H1 (cell line): ENCODE data around the gene PSMD12. TPM values are rescaled to one million over a fixed set of nuclear protein-coding genes. Genes with fewer than 3 reads are reported as not detected.

Source experiments
- CTCF ChIA-PET: fragments of 300-600 bp; sonication (Branson Sonifier 250); formaldehyde crosslinking; loops from one replicate; lab custom pipeline; 2021; ENCODE audit not compliant: partially characterized antibody; lab: Charles Lee
- POLR2A ChIA-PET: fragments of 300-600 bp; sonication (Branson Sonifier 250); formaldehyde crosslinking; loops from one replicate; lab custom pipeline; 2021; ENCODE audit warnings: inconsistent platforms; ENCODE audit not compliant: partially characterized antibody; lab: Charles Lee
- DNase-seq, 2 experiments: peaks; one replicate each; pipeline versions ENCODE4 v3.0.0 to v3.0.0-alpha.2; 2010 to 2022; ENCODE audit warnings: low spot score in 2 of 2, low read depth in 1 of 2, mixed read lengths in 1 of 2
- FAIRE-seq: peaks from 2 replicates; lab custom pipeline; 2011; peaks lifted over from hg19 to GRCh38; lab: Jason Lieb, UNC
- H2AFZ ChIP-seq: 2 replicates; pipeline ENCODE4 v1.8.1; 2012; ENCODE audit warnings: low read length, inconsistent platforms
- H2AK5ac ChIP-seq: 2 replicates; pipeline ENCODE4 v1.6.1; 2013; ENCODE audit warnings: low read depth, low read length
- H2BK120ac ChIP-seq: replicated peaks from 2 replicates; pipeline ENCODE3; 2013; ENCODE audit warnings: low read depth, low read length, inconsistent platforms
- H2BK12ac ChIP-seq: 2 replicates; pipeline ENCODE4 v1.6.1; 2013; ENCODE audit warnings: low read depth, low read length
- H2BK15ac ChIP-seq: 2 replicates; pipeline ENCODE4 v1.6.1; 2013; ENCODE audit warnings: low read length
- H2BK20ac ChIP-seq: 2 replicates; pipeline ENCODE4 v1.6.1; 2013; ENCODE audit warnings: low read length
- H2BK5ac ChIP-seq: 2 replicates; pipeline ENCODE4 v1.6.1; 2013; ENCODE audit warnings: low read depth, low read length
- H3K14ac ChIP-seq: 2 replicates; pipeline ENCODE4 v1.6.1; 2013; ENCODE audit warnings: inconsistent platforms; ENCODE audit not compliant: insufficient read length
- H3K18ac ChIP-seq: 2 replicates; pipeline ENCODE4 v1.6.1; 2013; ENCODE audit warnings: low read length; ENCODE audit errors: extremely low read depth
- H3K23ac ChIP-seq: 2 replicates; pipeline ENCODE4 v1.6.1; 2013; ENCODE audit warnings: inconsistent platforms; ENCODE audit not compliant: insufficient read length
- H3K23me2 ChIP-seq: 2 replicates; pipeline ENCODE4 v1.6.1; 2013; ENCODE audit warnings: low read depth, low read length
- H3K27ac ChIP-seq: 2 replicates; pipeline ENCODE4 v1.6.1; 2011; ENCODE audit warnings: low read depth, low read length, inconsistent platforms
- H3K27me3 ChIP-seq, 4 experiments: replicated peaks in 1 of 4; 1 replicate in 1 of 4; 2 replicates in 3 of 4; pipeline versions ENCODE4 v1.6.1 to v1.8.1; 2011 to 2013; ENCODE audit warnings: low read length in 3 of 4, mild to moderate bottlenecking in 3 of 4, inconsistent platforms in 2 of 4, mixed read lengths in 2 of 4, moderate library complexity in 1 of 4; ENCODE audit not compliant: control insufficient read depth in 3 of 4, insufficient read depth in 3 of 4; ENCODE audit errors: extremely low read depth in 1 of 4
- H3K36me3 ChIP-seq, 4 experiments: 2 replicates each; pipeline versions ENCODE4 v1.6.1 to v1.8.1; 2011 to 2013; ENCODE audit warnings: mild to moderate bottlenecking in 4 of 4, low read length in 3 of 4, moderate library complexity in 2 of 4, control low read depth in 1 of 4, inconsistent platforms in 1 of 4; ENCODE audit not compliant: insufficient read depth in 4 of 4, control insufficient read depth in 2 of 4
- H3K4ac ChIP-seq: replicated peaks from 2 replicates; pipeline ENCODE3; 2013; ENCODE audit warnings: low read length, low read depth, mixed read lengths, inconsistent platforms; ENCODE audit not compliant: insufficient read length
- H3K4me1 ChIP-seq, 4 experiments: replicated peaks in 1 of 4; 1 replicate in 1 of 4; 2 replicates in 3 of 4; pipeline versions ENCODE4 v1.6.1 to v1.8.1; 2011 to 2013; ENCODE audit warnings: low read length in 3 of 4, inconsistent platforms in 2 of 4, mixed read lengths in 1 of 4; ENCODE audit not compliant: insufficient read depth in 4 of 4, control insufficient read depth in 3 of 4
- H3K4me2 ChIP-seq, 2 experiments: 2 replicates each; pipeline versions ENCODE4 v1.6.1 to v1.8.1; 2011 to 2013; ENCODE audit warnings: low read depth in 2 of 2, low read length in 2 of 2, control low read depth in 1 of 2, inconsistent platforms in 1 of 2, mild to moderate bottlenecking in 1 of 2; ENCODE audit not compliant: insufficient read depth in 1 of 2
- H3K4me3 ChIP-seq, 4 experiments: fragments of 200-600, 300-600 bp in 1 of 4; sonication (generic), shearing (Covaris generic), sonication (Bioruptor Twin) in 1 of 4; 2 replicates each; pipeline versions ENCODE4 v1.5.1 to v1.8.1; 2011 to 2016; ENCODE audit warnings: low read length in 4 of 4, low read depth in 3 of 4, control low read depth in 2 of 4, inconsistent platforms in 2 of 4, mild to moderate bottlenecking in 2 of 4, mixed read lengths in 1 of 4, moderate library complexity in 1 of 4; ENCODE audit not compliant: insufficient read depth in 2 of 4; ENCODE audit errors: extremely low read depth in 1 of 4
- H3K56ac ChIP-seq: replicated peaks from 2 replicates; pipeline ENCODE3; 2013; ENCODE audit warnings: low read depth, mild to moderate bottlenecking, mixed read lengths, low read length, inconsistent platforms; ENCODE audit not compliant: insufficient read length
- H3K79me1 ChIP-seq: 2 replicates; pipeline ENCODE4 v1.6.1; 2013; ENCODE audit warnings: low read depth, low read length, control low read depth
- H3K79me2 ChIP-seq, 2 experiments: 2 replicates each; pipeline versions ENCODE4 v1.6.1 to v1.8.1; 2012 to 2013; ENCODE audit warnings: low read length in 2 of 2, mild to moderate bottlenecking in 2 of 2, inconsistent platforms in 1 of 2; ENCODE audit not compliant: insufficient read depth in 2 of 2, control insufficient read depth in 1 of 2
- H3K9ac ChIP-seq, 4 experiments: replicated peaks in 1 of 4; 1 replicate in 1 of 4; 2 replicates in 3 of 4; pipeline versions ENCODE4 v1.6.1 to v1.8.1; 2011 to 2013; ENCODE audit warnings: low read depth in 3 of 4, low read length in 3 of 4, control low read depth in 2 of 4, mild to moderate bottlenecking in 2 of 4, moderate library complexity in 2 of 4, inconsistent platforms in 1 of 4; ENCODE audit errors: extremely low read depth in 1 of 4
- H3K9me3 ChIP-seq, 2 experiments: 2 replicates each; pipeline versions ENCODE4 v1.6.1 to v1.8.1; 2012 to 2013; ENCODE audit warnings: mild to moderate bottlenecking in 2 of 2, moderate library complexity in 2 of 2, control low read depth in 1 of 2, inconsistent platforms in 1 of 2, low read depth in 1 of 2, low read length in 1 of 2, mixed read lengths in 1 of 2; ENCODE audit not compliant: insufficient read depth in 2 of 2
- H4K20me1 ChIP-seq, 2 experiments: replicated peaks in 1 of 2; 2 replicates each; pipeline versions ENCODE3 to v1.8.1; 2011 to 2013; ENCODE audit warnings: inconsistent platforms in 2 of 2, low read length in 2 of 2, mild to moderate bottlenecking in 1 of 2; ENCODE audit not compliant: insufficient read depth in 2 of 2, control insufficient read depth in 1 of 2
- H4K5ac ChIP-seq: 2 replicates; pipeline ENCODE4 v1.6.1; 2013; ENCODE audit warnings: low read length, low read depth, mixed read lengths, inconsistent platforms; ENCODE audit not compliant: insufficient read length
- H4K8ac ChIP-seq: 2 replicates; pipeline ENCODE4 v1.8.0; 2013; ENCODE audit warnings: mild to moderate bottlenecking, moderate library complexity, low read length, inconsistent platforms; ENCODE audit not compliant: insufficient read depth; ENCODE audit errors: extremely low read depth
- H4K91ac ChIP-seq: replicated peaks from 2 replicates; pipeline ENCODE3; 2013; ENCODE audit warnings: low read length, mixed read lengths, inconsistent platforms; ENCODE audit not compliant: insufficient read length
- BRCA1 ChIP-seq: IDR thresholded peaks from 2 replicates; pipeline ENCODE4 v1.6.1; 2012; ENCODE audit warnings: low read depth, low read length, improper control_type of control experiment
- CHD1 ChIP-seq: IDR thresholded peaks from 2 replicates; pipeline ENCODE4 v1.6.1; 2012; ENCODE audit warnings: low read depth, low read length, improper control_type of control experiment
- HDAC2 ChIP-seq, 2 experiments: fragments of 300-600 bp in 1 of 2; sonication (generic) in 1 of 2; IDR thresholded peaks; 2 replicates each; pipeline ENCODE4 v1.6.1; 2011 to 2012; ENCODE audit warnings: low read depth in 2 of 2, low read length in 2 of 2, mild to moderate bottlenecking in 2 of 2, moderate library complexity in 2 of 2, borderline replicate concordance in 1 of 2, inconsistent platforms in 1 of 2
- HDAC6 ChIP-seq: IDR thresholded peaks from one replicate; pipeline ENCODE4 v1.7.1; 2012; ENCODE audit warnings: low read depth, mild to moderate bottlenecking, inconsistent platforms, low read length, moderate library complexity
- KDM5A ChIP-seq: fragments of 200-600 bp; IDR thresholded peaks from 2 replicates; pipeline ENCODE4 v1.7.1; 2012; ENCODE audit warnings: mild to moderate bottlenecking, low read length, inconsistent platforms, mixed read lengths
- MAFK ChIP-seq: IDR thresholded peaks from 2 replicates; pipeline ENCODE4 v1.6.1; 2012; ENCODE audit warnings: low read depth, mild to moderate bottlenecking, improper control_type of control experiment, low read length
- RAD21 ChIP-seq, 2 experiments: IDR thresholded peaks in 1 of 2; conservative IDR thresholded peaks in 1 of 2; 2 replicates each; pipeline ENCODE4 v1.6.1; 2011; ENCODE audit warnings: low read depth in 2 of 2, low read length in 2 of 2, improper control_type of control experiment in 1 of 2, inconsistent platforms in 1 of 2, mild to moderate bottlenecking in 1 of 2, moderate library complexity in 1 of 2
- RFX5 ChIP-seq: IDR thresholded peaks from 2 replicates; pipeline ENCODE4 v1.6.1; 2011; ENCODE audit warnings: low read depth, low read length, improper control_type of control experiment, borderline replicate concordance
- RXRA ChIP-seq: IDR thresholded peaks from 2 replicates; pipeline ENCODE4 v1.6.1; 2011; ENCODE audit warnings: low read depth, mild to moderate bottlenecking, low read length, moderate library complexity; ENCODE audit not compliant: insufficient read depth
- SAP30 ChIP-seq: fragments of 300-600 bp; sonication (generic); IDR thresholded peaks from 2 replicates; pipeline ENCODE4 v1.7.1; 2012; ENCODE audit warnings: low read length, moderate library complexity, mild to moderate bottlenecking, inconsistent platforms; ENCODE audit not compliant: insufficient read depth, insufficient replicate concordance
- TBP ChIP-seq: IDR thresholded peaks from 2 replicates; pipeline ENCODE4 v1.6.1; 2011; ENCODE audit warnings: low read depth, low read length, improper control_type of control experiment
- ZNF274 ChIP-seq: IDR thresholded peaks from 2 replicates; pipeline ENCODE4 v1.7.0; 2012; ENCODE audit warnings: low read length, borderline replicate concordance; ENCODE audit errors: extremely low read depth
- WGBS, 2 experiments: shearing (Covaris generic) in 1 of 2; methylation state at CpG; one replicate each; pipeline versions ENCODE4 v1.1.6 to v1.1.7; 2013 to 2015; ENCODE audit warnings: low lambda C conversion rate in 2 of 2, mixed read lengths in 2 of 2, inconsistent platforms in 1 of 2, low coverage in 1 of 2, missing lambda C conversion rate in 1 of 2; ENCODE audit not compliant: insufficient replicate concordance in 2 of 2, insufficient coverage in 1 of 2, insufficient read length in 1 of 2; ENCODE audit errors: extremely low coverage in 1 of 2, missing lambda C conversion rate in 1 of 2; 5-methylcytosine and 5-hydroxymethylcytosine counted together
- polyA plus RNA-seq, 7 experiments: library from polyadenylated mRNA; depleted of rRNA in 3 of 7; stranded (reverse) in 5 of 7; unstranded in 2 of 7; fragments of >200 nt in 5 of 7; fragments of 200-250 nt in 2 of 7; gene quantifications; 1 replicate in 5 of 7; 2 replicates in 1 of 7; 4 replicates in 1 of 7; pipeline versions ENCODE4 v1.2.1 to v1.2.3, GENCODE V29; 2011 to 2013; ENCODE audit warnings: missing spikeins in 2 of 7, mixed read lengths in 2 of 7
- total RNA-seq: library from RNA; stranded (reverse); fragmentation: NEBNext Ultra II Directional; extraction: Animal tissue kit (Norgen Biotek cat#: 25700); gene quantifications from 2 replicates; pipeline ENCODE4 v1.2.1, GENCODE V29; 2021

PSMD12 gene
- total and polyA plus RNA-seq, 2 of the 8 experiments (the other 6 are each of a cell fraction or from before 2014, with no cell fraction given): 14.0 to 82.4 TPM

DNA sequence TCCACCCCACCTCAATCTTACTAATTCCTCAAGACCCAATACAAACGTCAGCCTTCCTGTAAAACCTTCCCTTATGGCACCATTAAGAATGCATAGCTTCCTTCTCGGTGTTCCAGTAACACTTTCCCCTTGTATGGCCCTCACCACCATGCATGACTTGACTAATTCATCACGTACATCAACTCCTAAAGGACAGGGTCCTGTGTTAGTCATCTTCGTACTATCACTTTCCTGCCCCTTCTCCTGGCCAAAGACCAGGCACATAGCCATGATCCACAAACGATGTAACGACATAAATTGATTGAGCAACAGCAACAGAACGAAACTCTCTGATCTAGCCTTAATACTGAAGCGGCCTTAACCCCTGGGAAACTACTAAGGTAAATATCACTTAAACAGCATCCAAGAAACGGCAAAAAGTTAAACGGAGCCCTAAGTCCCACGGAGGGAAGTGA is 612 bp downstream of the PSMD12 start:
- peak overlapping the region; percentile 96 for H3K56ac ChIP-seq
- peak overlapping the region; percentile 94; the same call in 1 of the 2 replicates for H4K8ac ChIP-seq
- H3K79me2 ChIP-seq: peaks cover 35 to 56% of the 10 kb centered on the region in 2 experiments
- H2BK20ac ChIP-seq: no peak overlapping the region
- H3K36me3 ChIP-seq: peaks cover 0 to 1% (median 0%) of the 10 kb centered on the region in 4 experiments; a peak in 2 of 8 replicates
- H4K5ac ChIP-seq: peak overlapping the region; percentile 97
- peaks cover 2 to 5% of the 10 kb centered on the region in 2 experiments for H4K20me1 ChIP-seq
- no peak for FAIRE-seq
- H2AK5ac ChIP-seq: peak overlapping the region; percentile 88
- H3K9me3 ChIP-seq: no peaks in the 10 kb centered on the region
- H3K23me2 ChIP-seq: peaks cover 6% of the 10 kb centered on the region; the same call in 1 of the 2 replicates
- H3K4me2 ChIP-seq: peak overlapping the region; percentile 79 to 98
- H3K27ac ChIP-seq: peak overlapping the region; percentile 94
- peak overlapping the region; percentile 96 for H2BK5ac ChIP-seq
- H2AFZ ChIP-seq: no peak overlapping the region
- H3K27me3 ChIP-seq: no peaks in the 10 kb centered on the region
- H4K91ac ChIP-seq: peak overlapping the region; percentile 92
- peak overlapping the region; percentile 86 for H3K4ac ChIP-seq
- DNase-seq: no peak
- peak overlapping the region; percentile 86 to 99 (median 98) for H3K4me3 ChIP-seq
- peak overlapping the region; percentile 20; the same call in 1 of the 2 replicates for H2BK12ac ChIP-seq
- no peak overlapping the region for H2BK120ac ChIP-seq
- no peaks in the 10 kb centered on the region for H3K79me1 ChIP-seq
- 3% methylated on average over 10 of the region's 11 CpGs; no CpG with 5 or more reads in 1 of the 2 experiments for WGBS, 2 experiments
- H3K14ac ChIP-seq: no peak overlapping the region
- H3K23ac ChIP-seq: no peak overlapping the region
- ChIA-PET CTCF (interaction anchor here (0.6 to 1.4 kb wide), 4 partner anchors 9 to 317 kb away, joined by 3 to 4 read pairs (median 4); no protein-coding TSS in a partner anchor), POLR2A (interaction anchor here (0.6 to 3.9 kb wide), 9 partner anchors 9 to 110 kb away, joined by 3 to 17 read pairs (median 3); no protein-coding TSS in a partner anchor)
- peaks cover 0 to 5% (median 4%) of the 10 kb centered on the region in 4 experiments; a peak in 4 of 7 replicates for H3K4me1 ChIP-seq
- H3K18ac ChIP-seq: peak overlapping the region; percentile 95; the same call in 1 of the 2 replicates
- H3K9ac ChIP-seq: peak overlapping the region; percentile 77 to 97 (median 94)
- H2BK15ac ChIP-seq: 0 out of 2 replicates have a peak overlapping the region, but pooled peaks have one; percentile 31
- TF ChIP-seq RAD21 (IDR thresholded peaks at IDR 0.05 in 1 of 2, conservative IDR thresholded peaks at IDR 0.05 in 1 of 2; ENCODE audit: low read depth in 2 of 2, low read length in 2 of 2) (no peak), RXRA (no peak), BRCA1 (no peak), TBP (no peak), HDAC2 (IDR thresholded peaks at IDR 0.05; ENCODE audit: borderline replicate concordance in 1 of 2, low read depth in 2 of 2, low read length in 2 of 2) (no peak), ZNF274 (no peak), CHD1 (no peak), HDAC6 (no peak), MAFK (no peak), RFX5 (no peak), KDM5A (no peak), SAP30 (no peak)
